HL-60/S4 treated with phorbol 12-myristate 13-acetate at 8.2 ng/mL for 4 days and 3 days (cell line): ENCODE measurements around the gene GRID1.
"Not testable (repeated sequence)": the region's sequence is repeated elsewhere in the genome, so short reads cannot be mapped to it uniquely, and the experiment has no call there.

Experiments used
- in situ Hi-C: fragments of 300-500 bp; cut with MboI; formaldehyde crosslinking; loops from 2 replicates; pipeline ENCODE4 v1.15.0; 2022; ENCODE audit warnings: low sequenced_read_pairs

The GRID1 gene

DNA sequence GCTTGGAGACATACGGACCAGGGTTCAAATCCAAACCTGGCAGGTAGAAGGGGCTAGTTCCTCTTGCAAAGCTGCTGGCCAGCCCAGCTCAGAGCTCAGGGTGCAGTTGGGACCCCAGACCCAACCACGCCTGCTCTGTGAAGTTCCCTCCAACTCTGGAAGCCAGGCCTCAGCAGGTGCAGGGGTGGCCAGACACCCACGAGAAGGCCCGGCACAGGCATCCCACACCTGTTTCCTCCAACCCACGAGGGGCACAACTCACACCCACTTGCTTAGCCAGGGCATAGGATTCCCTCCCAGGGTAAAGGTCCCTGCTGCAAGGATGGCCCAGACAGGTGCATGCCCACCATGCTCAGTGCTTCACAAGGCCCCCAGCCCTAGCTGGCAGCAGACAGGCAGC, 262.4 kb downstream of the GRID1 start:
- in situ Hi-C loops = loop anchor here (10.0 kb wide), 1 partner anchor 271 kb away; no protein-coding TSS in a partner anchor

DNA sequence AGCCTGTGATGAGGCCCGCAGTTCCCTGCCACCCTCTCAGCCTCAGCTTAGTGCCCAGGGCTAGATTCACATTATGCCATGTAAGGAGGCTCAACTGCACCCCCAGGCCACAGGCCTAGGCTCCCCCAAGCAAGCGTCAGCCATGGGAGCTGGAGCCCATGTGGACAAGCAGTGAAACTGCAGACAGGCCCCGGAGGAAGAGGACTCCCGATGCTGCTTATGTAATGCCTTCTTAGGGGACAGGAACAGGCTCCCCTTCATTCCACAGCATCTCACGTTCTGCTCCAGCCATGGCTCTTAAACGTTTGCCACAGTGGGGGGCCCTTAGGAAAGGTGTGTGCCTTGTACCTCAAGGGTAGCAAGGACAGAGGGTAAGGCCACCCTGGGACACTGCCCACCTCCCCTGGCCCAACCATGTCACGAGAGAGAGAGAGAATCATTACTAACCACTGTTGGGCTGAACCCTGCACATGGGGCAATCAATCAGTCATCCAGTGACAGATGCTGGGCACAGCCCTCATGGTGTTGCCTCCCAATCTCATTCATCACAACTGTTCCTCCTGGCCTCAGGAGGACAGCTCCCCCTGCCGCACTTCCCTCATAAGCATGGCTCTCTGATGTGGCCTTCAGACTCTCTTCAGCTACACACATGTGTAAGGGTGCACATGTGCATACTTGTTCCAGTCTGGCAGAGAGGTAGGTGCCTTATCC, 263.0 kb downstream of the GRID1 start:
- in situ Hi-C loops = loop anchor here (10.0 kb wide), 1 partner anchor 271 kb away; no protein-coding TSS in a partner anchor

DNA sequence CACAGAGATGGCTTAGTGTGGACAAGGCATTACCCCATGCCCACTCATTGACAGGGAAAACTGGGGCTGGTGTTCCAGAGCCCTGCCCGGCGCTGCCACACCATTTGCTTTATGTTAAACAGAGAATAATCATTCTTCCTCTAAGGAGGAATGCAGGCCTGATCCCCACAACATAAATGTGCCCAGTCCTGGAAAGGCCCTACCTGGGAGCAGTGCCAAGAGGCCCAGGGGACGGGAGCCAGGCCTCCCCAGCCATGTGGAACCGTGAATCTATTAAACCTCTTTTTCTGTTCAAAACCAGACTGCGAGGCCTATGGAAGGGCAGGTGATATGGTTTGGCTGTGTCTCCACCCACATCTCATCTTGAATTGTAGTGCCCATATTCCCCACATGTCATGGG, 264.1 kb downstream of the GRID1 start:
- in situ Hi-C loops = loop anchor here (10.0 kb wide), 1 partner anchor 272 kb away; no protein-coding TSS in a partner anchor

DNA sequence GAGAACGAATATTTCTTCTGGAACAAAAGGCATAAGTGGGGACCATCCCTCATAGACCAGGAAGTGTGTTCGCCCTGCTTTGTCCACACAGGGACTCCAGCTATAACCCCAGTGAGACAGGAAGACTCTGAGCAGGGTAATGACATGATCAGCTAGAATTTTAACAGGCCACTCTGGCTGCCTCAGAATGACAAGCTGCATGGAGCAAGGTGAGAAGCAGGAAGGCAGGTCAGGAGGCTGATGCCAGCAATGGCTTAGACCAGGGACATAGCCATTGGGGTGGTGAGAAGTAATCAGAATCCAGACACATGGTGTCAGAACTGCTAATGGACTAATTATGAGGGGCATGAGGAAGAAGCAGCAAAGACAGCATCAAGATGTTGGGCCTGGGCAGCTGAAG, 264.6 kb downstream of the GRID1 start:
- in situ Hi-C loops = loop anchor here (10.0 kb wide), 1 partner anchor 273 kb away; no protein-coding TSS in a partner anchor

DNA sequence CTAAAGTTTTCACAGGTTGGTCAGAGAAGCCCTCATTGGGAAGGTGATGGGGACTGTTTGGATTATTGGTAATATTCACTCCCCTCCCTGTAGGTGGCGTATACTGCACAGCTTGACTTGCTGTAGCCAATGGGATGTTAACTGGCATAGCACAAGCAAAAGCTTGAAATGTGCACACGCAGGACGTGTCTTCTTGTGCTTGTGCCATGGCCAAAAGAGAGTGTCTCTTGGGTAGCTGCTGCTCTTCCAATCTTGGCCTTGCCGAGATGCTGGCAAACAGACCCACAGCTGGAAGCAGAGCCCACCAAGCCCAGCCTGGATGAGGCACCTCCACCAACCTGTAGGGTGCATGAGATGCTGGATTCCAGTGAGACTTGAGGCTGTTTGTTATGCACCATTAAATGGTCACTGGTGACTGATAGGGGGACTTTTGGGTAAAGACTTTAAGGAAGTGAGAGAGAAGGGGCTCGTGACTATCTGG, 266.0 kb downstream of the GRID1 start:
- in situ Hi-C loops = loop anchor here (10.0 kb wide), 1 partner anchor 274 kb away; no protein-coding TSS in a partner anchor

DNA sequence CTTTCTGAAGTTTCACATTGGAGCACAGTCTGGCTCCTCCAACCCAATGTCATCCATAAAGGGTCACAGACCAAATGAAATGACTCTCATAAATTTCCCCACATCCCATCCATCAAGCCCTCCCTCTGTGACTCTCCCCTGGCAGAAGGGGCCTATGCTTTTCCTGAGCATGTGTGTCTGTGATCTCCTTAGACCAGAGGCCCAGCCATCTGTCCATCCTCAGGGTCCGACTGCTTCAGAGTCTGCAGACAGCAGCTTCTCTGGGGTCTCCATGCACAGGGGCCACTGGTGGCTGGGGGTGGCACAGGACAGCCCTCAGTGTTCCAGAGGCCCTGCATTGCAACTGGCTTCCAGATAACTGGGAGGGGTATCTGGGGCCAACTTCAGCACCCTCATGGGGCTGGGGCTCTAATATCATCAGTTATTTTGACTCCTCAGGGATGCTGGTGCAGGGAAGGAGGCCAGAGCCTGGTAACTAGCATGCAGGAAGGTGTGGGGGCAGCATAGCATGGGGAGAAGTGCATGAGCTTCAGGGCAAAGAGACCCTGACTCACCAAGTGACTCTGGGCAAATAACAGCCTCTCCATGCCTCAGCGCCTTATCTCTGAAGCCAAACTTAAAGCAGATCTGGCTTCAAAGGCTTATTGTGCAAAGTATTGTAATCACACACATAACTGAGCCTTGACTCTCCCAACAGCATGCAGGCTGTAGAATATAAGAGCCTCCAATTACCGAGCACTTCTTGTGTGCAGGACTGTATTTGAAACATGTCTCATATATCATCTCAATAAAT, 266.9 kb downstream of the GRID1 start:
- in situ Hi-C loops = loop anchor here (10.0 kb wide), 1 partner anchor 275 kb away; no protein-coding TSS in a partner anchor

DNA sequence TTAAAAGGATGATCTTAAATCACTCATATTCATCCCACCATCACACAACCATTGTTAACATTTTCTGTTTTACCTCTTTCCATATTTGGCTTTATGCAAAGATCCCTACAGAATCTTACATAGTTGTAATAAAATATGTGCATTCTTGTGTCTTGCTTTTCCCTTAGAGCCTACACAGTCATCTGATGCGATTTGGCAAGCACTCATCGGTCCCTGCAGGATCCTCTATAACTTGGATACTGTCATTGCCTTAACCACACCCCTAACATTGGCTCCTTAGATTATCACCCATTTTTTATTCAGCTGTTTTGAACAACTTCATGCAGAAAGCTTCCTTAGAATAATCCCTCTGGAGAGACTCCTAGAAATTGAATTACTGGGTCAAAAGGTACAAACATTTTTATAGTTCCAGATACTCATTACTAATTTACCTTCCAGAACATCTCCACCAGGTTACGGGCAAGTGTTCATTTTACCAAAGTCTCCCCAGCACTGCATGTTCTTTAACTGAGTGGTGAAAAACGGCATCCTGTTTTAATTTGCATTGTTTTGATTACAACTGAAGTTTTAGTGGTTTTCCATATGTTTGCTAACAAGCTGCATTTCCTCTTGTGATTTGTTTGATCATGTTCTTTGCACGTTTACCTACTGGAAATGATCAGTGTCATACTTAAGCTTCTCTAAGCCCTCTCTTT, 268.3 kb downstream of the GRID1 start:
- in situ Hi-C loops = no loop called here

DNA sequence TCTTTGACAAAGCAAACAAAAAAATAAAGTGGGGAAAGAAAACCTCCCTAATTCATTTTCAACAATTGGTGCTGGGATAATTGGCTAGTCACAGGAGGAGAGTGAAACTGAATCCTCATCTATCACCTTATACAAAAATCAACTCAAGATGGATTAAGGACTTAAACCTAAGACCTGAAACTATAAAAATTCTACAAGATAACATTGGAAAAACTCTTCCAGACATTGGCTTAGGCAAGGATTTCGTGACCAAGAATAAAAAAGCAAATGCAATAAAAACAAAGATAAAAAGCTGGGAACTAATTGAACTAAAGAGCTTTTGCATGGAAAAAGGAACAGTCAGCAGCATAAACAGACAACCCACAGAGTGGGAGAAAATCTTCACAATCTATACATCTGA, 271.5 kb downstream of the GRID1 start:
- in situ Hi-C loops = not testable (repeated sequence)

DNA sequence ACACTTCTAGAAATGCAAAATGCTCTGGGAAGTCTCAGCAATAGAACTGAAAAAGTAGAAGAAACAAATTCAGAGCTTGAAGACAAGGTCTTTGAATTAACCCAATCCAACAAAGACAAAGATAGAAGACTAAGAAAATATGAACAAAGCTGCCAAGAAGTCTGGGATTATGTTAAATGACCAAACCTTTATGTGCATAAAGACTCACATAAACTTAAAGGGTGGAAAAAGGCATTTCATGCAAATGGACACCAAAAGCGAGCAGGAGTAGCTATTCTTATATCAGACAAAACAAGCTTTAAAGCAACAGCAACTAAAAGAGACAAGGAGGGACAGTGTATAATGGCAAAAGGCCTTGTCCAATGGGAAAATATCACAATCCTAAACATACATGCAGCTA, 274.3 kb downstream of the GRID1 start:
- in situ Hi-C loops = not testable (repeated sequence)

DNA sequence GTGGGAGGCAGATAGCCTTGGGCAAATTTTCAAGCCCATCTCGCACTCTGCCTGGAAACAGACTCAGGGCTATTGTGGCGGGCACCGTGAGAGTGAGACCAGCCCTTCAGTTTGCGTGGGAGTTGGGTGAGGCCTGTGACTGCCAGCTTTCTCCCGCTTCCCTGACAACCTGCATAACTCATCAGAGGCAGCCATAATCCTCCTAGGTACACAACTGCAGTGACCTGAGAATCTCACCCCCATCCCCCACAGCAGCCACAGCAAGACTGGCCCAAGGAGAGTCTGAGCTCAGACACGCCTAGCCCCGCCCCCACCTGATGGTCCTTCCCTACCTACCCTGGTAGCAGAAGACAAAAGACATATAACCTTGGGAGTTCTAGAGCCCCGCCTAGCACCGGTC, 275.4 kb downstream of the GRID1 start:
- in situ Hi-C loops = no loop called here

DNA sequence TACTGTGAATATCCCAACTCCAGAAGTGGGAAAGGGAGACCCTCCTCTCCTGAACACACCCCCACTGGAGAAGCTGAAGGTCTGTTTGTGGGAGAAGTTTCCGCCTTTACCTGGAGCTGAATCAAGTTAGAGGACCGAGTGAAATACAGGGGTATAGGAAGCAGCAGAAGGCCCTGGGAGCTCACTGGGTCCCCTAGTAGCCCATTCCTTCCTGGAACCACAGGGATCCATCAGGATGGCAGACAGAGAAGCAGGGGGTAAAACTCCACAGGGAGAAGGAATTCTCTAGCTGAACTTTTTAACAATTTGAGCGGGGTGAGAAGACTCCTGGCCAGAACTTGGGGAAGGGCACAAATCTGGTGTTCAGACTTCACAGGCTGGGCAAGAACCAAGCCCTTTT, 275.8 kb downstream of the GRID1 start:
- in situ Hi-C loops = no loop called here

DNA sequence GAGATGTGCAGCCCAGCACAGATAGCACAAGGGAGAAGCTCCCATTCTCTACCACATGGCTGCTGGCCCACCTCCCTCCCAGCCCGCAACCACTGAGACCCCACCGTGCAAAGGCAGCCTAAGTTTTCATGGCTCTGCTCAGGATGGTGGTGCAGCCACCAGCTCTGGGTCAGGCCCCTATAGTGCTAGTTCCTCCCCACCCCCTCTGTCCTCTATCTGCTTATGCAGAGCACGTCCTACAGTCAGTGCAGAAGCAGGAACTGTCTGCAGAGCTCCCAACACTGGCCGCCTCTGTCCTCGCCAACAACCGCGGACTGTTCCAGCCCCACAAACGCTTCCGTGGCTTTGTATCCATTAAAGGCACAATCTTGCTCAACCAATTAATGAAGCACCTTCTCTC, 278.9 kb downstream of the GRID1 start:
- in situ Hi-C loops = no loop called here

DNA sequence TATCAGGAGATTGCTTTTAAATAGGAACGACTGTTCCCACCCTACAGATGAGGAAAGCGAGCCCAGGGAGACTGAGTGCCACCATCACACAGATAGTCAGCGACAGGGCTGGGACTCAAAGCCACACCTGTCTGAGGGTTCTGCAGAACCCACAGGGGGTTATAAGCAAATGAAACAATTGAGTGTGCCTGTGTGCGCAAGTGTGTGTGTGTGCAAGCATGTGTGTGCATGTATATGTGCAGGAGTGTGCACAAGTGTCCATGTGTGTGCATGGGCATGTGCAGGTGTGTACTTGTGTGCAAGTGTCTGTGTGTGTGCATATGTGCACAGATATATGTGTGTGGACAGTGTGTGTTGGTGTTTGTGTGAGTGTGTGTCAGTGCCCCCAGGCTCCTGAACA, 280.2 kb downstream of the GRID1 start:
- in situ Hi-C loops = no loop called here

DNA sequence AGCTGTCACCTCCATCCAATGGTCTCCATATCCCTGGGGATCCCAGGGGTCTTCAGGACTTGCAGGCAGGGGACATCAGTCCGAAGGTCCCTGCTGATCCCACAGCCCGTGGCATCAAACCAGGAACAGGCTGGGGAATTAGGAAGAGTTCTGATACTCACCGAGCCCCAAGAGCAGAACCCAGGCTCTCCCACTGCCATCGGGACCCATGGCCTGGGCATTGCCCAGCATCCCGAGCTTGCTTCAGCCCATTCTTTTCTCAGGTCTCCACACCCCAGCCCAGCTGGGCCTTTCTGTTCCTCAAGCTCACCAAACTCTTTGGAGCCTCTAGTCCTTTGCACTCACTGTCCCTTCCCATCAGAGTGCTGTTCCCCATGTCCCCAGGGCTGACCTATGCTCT, 280.9 kb downstream of the GRID1 start:
- in situ Hi-C loops = no loop called here

DNA sequence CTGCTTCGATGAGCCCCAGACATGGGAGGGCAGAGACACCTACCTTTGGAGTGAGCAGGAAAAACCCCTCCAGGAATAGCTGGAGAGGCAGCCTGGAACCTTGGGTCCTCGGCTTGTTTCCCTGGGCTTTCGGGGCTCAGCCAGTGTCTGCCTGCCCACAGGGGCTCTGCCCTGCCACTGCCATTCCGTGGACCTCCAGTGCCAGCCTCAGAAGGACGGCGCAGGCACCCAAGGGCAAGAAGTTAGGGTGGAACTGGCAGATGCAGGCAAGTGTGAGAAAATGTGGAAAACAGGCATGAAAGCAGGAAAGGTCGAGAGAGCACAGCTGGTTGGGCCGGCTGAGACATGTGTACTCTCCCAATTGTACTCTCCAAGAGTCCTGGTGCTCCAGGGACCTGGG, 281.5 kb downstream of the GRID1 start:
- in situ Hi-C loops = no loop called here

DNA sequence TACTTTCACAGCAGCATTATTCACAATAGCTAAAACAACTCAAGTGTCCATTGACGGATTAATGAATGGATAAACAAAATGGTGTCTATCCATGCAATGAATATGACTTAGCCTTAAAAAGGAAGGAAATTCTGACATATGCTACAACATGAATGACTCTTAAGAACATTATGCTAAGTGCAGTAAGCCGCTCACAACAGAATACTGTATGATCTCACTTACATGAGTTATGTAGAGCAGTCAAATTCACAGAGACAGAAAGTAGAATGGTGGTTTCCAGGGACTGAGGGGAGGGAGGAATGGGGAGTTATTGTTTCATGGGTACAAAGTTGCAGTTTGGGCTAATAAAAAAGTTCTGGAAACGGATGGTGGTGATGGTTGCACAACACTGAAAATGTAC, 282.0 kb downstream of the GRID1 start:
- in situ Hi-C loops = no loop called here

DNA sequence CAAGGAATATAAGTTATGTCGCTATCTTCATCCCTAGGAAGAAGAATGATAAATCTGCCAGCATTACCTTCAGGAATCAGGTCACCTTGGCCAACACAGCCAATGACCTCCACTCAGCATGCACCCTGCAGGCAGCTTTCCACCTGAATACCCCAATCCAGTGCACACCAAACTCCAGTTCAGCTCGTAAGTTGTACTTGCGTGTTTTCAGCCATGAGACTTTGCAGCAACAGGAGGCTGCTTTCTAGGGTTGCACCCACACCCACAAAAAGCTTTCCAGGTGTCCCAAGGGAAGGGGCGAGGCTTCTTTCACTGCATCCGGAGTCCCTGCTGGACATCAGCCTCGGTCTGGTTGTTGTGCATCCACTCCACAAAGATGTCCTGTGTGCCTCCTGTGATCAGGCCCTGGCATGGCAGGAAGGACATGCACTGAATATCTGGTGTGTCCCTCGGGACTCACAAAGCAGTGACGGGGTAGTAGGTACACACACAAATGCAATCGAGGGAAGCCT, 282.9 kb downstream of the GRID1 start:
- in situ Hi-C loops = no loop called here

DNA sequence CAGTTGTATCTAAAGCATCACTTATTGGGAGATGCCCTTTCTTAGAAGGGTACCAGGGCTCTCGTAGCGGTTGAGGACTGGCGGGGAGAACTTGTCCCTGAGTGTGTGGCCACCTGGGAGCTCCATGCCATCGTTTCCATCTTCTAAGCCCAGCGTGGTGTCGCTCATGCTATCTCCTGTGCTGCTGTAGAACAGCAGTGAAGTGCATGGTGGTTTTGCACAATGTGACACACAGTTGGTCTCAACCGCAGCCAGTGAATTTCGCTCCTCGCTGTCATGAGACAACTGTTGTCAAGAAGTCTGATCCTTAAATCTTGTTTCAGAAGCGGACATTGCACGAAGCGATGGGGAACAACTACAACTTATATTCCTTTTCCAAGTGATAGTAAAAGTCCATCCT, 283.4 kb downstream of the GRID1 start:
- in situ Hi-C loops = no loop called here

DNA sequence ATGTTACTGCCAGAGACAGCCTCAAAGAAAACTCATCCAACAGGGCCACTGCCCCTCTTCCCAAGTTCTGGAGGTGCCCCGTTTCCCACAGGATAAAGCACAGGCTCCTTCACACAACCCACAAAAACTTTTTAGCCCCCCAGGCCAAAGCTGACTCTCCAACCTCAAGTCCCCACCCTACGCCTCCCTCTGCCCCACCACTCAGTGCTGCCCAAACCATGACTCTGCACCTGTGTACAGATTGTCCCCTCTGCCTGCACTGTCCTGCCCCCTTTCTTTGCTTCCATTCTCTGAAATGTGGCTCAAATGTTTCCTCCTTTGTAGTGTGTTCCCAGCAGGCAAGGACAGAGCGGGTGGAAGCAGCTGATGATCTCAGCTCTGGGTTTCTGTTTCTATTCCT, 284.0 kb downstream of the GRID1 start:
- in situ Hi-C loops = no loop called here

DNA sequence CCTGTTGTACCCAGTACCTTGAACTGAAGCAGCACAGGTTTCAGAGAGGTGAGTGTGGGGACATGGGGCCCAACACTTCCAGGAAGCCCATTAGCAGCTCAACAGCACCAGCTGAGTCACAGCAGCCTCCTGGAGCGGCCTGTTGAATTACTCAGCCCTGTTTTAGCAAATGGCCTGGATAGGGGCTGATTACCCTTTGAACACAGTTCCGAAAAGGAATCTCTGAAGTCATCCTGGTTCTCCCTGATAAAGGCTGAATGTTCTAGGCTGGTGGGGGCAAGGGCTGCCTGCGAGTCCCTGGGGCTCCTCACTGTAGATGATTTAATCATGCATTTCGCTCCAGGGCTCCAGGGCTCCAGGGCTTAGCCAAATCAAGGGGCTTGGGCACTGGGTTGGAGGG, 287.5 kb downstream of the GRID1 start:
- in situ Hi-C loops = no loop called here

DNA sequence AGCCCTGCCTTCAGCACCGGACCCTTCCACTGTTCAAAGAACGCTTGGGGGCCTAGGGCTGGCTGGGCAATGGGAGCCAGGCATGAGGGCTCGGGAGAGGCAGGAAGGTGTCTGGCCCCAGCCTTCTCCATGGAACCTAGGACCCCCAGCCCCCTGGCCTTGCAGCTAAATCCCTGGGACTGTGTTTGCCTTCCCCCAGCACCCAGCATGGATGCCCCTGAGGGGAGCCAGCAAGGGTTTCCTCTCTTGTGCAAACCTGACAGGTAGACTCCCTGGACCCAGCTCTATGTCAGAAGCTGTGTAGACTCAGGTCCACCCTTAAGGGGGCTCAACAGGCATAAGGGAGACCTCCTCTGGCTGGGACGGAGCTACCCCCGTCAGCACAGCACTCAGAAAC, 288.0 kb downstream of the GRID1 start:
- in situ Hi-C loops = no loop called here
